HG03159 (cell line): ENCODE measurements around the gene AXDND1.
A peak's percentile ranks its signal among the peaks of the same experiment; 100 is the strongest.
"Not testable (repeated sequence)": the region's sequence is repeated elsewhere in the genome, so short reads cannot be mapped to it uniquely, and the experiment has no call there.

Experiments
- ATAC-seq: cut with Tn5 transposase; IDR thresholded peaks from one replicate; pipeline ENCODE4 v1.9.1; 2021; ENCODE audit warnings: mild to moderate bottlenecking, moderate library complexity; ENCODE audit not compliant: unreplicated experiment

Gene AXDND1

GRCh38 chr1:179366093-179366800, 476 bp downstream of the AXDND1 start:
- peak; percentile 1 for ATAC-seq

GRCh38 chr1:179369751-179370341, 4.1 kb downstream of the AXDND1 start:
- ATAC-seq, result no peak

- no peak for ATAC-seq
Observed at GRCh38 chr1:179372160-179372559, 6.4 kb downstream of the AXDND1 start.

- no peak for ATAC-seq
Observed at GRCh38 chr1:179376223-179376622, 10.5 kb downstream of the AXDND1 start.

DNA sequence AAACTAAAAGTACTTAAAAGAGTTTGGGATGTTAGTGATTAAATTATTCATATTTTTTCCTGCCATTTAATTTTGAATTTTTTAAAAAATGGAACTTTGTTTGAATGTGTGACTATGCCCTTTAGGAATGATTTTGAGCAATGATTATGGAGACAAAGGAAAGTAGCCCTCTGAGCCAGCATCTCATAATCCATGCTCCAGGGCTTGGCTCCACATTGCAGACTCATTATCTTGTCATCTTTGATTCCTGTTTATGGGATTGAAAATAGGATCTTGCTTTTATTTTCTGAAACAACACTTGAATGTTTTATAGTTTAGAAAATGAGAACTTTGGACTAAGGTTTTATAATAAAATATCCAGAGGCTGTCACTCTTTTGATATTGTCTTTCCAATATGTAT, 14.5 kb downstream of the AXDND1 start:
- no peak for ATAC-seq

DNA sequence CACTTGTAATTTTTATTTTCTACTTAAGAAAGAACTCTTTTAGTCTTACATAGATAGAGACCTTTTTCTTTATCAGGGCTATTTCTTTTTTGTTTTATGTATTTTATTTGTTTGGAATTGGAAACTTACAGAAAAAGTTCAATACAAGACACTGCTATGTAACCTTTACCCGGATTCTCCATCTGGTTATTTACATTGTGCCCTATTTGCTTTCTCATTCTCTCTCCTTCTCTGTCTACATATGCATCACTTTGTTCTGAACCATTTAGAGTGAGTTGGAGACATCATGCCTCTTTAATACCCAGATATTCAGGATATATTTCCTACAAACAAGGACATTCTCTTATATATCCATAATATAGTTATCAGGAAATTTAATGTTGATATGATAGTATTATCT, 18.3 kb downstream of the AXDND1 start:
- no peak for ATAC-seq

DNA sequence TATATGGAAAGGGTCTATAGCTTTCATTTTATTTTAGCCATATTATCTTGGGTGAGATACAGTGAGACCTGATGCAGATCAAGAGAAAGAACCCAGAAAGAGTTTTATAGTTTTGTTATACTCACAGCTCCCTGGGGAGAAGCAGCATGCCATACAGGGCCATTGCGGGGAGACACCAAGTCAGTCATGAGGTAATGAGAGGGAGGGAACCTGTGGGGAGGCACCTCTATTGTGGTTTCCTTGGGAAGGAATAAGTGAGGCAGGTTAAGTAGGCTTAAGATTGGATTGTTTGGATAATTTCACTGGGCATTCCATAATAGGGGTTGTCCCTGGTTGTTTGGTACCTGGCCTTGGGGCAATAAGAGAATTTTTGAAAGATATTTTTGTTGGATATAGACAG, 19.7 kb downstream of the AXDND1 start:
- no peak for ATAC-seq

DNA sequence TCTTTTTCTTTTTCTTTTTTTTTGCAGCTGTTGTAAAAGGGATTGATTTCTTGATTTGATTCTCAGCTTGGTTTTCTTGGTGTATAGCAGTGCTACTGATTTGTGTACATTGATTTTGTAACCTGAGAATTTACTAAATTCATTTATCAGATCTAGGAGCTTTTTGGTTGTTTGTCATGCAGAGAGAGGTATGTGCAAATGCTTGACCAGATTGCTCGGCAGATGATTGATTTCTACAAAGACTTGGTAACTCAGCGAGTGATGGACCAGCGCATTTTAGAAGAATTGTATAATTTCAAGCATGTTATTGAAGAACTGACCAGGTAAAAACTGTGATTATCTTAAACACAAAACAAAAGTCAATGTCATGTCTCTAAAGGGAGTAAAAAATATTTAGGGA, 27.9 kb downstream of the AXDND1 start:
- ATAC-seq, result no peak

GRCh38 chr1:179399399-179399798, 33.6 kb downstream of the AXDND1 start:
- ATAC-seq, result not testable (repeated sequence)

- ATAC-seq, result not testable (repeated sequence)
Observed at GRCh38 chr1:179417760-179418159, 52.0 kb downstream of the AXDND1 start.

DNA sequence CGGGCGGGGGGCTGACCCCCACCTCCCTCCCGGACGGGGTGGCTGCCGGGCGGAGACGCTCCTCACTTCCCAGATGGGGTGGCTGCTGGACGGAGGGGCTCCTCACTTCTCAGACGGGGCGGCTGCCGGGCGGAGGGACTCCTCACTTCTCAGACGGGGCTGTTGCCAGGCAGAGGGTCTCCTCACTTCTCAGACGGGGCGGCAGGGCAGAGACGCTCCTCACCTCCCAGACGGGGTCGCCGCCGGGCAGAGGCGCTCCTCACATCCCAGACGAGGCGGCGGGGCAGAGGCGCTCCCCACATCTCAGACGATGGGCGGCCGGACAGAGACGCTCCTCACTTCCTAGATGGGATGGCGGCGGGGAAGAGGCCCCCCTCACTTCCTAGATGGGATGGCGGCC, 52.9 kb downstream of the AXDND1 start:
- not testable (repeated sequence) for ATAC-seq

- ATAC-seq, result no peak
Observed at GRCh38 chr1:179424610-179425009, 58.8 kb downstream of the AXDND1 start.

- no peak for ATAC-seq
Observed at GRCh38 chr1:179425186-179425585, 59.4 kb downstream of the AXDND1 start.

GRCh38 chr1:179437171-179437570, 71.4 kb downstream of the AXDND1 start:
- ATAC-seq, result no peak

GRCh38 chr1:179439646-179440045, 73.9 kb downstream of the AXDND1 start:
- ATAC-seq, result not testable (repeated sequence)

DNA sequence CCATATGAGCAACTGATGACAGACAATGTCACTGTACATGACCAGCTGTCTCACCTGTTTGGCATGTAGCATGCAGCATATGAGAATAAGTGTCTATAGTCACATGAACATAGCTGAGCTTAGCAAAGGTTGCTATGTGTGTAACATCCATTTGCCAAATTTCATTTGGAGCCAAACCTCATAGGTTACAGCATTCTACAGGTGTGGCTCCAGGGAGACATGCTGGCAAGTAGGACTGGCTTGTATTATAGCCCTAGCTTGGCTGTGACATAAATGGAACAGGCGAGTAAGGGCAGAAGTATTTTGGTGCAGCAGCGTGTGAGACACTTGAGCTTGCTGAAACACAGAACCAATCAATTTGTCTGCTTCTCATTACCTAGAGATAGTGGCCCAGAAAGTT, 74.5 kb downstream of the AXDND1 start:
- not testable (repeated sequence) for ATAC-seq

DNA sequence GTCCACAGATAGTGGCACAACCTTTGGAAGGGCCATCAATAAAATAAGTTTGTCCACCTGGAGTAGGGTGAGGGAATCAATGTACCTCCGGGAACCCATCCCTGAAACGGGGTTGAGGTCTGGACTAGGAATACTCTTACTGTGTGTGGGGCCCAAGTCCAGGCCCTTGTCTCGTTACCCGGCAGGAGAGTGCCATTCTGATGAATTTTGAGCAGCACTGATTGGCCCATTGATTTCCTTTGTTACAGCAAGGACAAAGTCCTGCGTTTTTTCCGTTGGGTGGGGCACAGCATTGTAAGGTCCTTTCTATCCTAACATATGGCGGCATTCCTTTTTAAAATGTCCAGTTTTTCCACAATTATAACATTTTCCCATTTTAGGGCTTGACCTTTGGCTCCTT, 75.2 kb downstream of the AXDND1 start:
- ATAC-seq, result no peak

DNA sequence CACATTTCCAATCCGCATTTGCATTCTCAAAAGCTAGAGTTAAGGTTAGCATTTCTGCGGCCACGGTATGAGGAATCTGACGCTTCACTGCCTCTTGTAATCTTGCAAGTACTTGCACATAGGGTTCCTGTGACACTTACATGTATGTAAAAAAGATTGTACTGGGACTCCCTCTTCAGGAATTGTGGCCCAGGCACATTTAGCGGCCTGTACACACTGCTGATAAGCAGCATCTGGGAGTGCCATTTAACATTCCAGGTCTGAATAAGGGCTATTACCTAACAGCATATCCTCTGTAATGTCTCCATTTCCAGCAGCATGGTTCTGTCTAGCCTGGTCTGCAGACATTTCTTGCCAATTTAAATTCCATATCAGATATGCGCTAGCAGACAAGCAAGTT, 75.7 kb downstream of the AXDND1 start:
- ATAC-seq, result no peak

DNA sequence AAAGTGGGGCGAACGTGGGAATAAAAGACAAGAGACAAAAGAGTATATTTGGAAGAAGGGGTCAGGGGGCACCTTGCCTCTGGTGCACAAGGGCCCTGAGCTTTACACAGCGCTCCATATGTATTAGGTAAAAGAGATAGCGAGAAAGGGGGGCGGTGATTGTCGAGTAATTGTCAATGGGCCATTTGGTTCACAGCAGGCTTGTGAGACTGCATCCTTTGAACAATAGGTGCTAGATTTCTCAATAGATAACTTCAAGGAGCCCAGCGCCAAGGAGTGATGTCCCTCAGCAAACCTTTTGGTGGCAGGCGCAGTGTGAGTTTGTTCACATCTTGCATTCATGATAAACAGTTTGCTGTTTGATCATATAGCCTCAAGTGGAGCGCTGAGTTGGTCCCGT, 77.1 kb downstream of the AXDND1 start:
- ATAC-seq, result not testable (repeated sequence)

DNA sequence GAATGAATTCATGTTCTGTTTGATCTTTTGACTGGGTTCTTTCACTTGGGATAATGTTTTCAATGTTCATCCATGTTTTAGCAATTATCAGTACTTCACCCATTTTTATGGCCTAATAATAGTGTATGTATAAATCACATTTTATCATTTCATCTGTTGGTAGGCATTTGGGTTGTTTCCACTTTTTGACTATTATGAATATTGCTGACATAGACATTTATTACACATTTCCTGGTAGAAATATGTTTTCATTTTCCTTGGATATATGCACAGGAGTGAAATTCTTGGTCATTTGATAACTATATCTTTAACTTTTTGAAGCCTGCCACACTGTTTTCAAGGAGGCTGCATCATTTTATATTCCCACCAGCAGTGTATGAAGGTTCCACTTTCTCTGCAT, 79.8 kb downstream of the AXDND1 start:
- no peak for ATAC-seq

GRCh38 chr1:179447489-179447888, 81.7 kb downstream of the AXDND1 start:
- ATAC-seq, result no peak

DNA sequence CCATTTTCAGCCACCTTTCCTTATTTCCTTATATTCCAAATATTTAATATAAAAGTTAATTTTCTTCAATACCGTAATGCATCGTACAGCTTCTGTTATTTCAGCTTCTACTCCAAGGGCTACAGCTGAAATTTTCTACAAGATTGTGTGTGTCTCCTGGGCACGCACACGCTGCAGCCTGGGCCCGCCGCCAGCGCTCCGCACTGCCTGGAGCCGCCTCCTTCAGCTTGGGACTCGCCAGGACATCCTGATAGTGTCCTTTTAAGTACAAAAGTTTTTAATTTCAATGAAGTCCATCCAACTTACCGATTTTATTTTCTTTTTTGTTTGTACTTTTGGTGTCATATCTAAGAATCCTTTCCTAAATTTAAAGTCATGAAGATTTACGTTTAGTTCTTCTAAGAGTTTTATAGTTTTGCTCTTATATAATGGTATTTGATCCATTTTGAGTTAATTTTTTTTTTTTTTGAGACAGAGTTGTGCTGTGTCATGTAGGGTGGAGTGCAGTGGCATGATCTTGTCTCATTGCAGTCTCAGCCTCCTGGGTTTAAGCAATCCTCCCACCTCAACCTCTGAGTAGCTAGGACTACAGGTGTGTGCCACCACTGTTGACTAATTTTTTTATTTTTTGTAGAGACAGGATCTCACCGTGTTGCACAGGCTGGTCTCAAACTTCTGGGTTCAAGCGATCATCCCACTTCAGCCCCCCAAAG, 82.8 kb downstream of the AXDND1 start:
- no peak for ATAC-seq
